Gastrocnemius medialis (tissue), 4 donors: ENCODE results near the gene KLK5.

Experiments
- CTCF ChIP-seq, 5 experiments: fragments of 450-650 bp in 3 of 5; fragments of 200-600 bp in 2 of 5; sonication (generic) in 2 of 5; IDR thresholded peaks in 4 of 5; conservative IDR thresholded peaks in 1 of 5; 1 replicate in 4 of 5; 2 replicates in 1 of 5; pipeline ENCODE4 v1.5.1; 2016 to 2019; ENCODE audit warnings: antibody characterized with exemption in 5 of 5, mild to moderate bottlenecking in 3 of 5, moderate library complexity in 3 of 5
- POLR2A ChIP-seq, 2 donors: fragments of 450-650 bp; IDR thresholded peaks; one replicate each; pipeline ENCODE4 v1.6.1; 2017; ENCODE audit warnings: antibody characterized with exemption in 2 of 2, mild to moderate bottlenecking in 2 of 2, moderate library complexity in 2 of 2

- TF ChIP-seq CTCF (IDR thresholded peaks at IDR 0.05 in 4 of 5, conservative IDR thresholded peaks at IDR 0.05 in 1 of 5) (no peak), POLR2A (IDR thresholded peaks at IDR 0.05) (no peak)
These were observed 42.1 kb downstream of the KLK5 start for GRCh38 chr19:50910722-50911121.
